ENCODE measurements around the gene PPP1R11.
"Not testable (repeated sequence)": the region's sequence is repeated elsewhere in the genome, so short reads cannot be mapped to it uniquely, and the experiment has no call there.

Gene PPP1R11, protein sequence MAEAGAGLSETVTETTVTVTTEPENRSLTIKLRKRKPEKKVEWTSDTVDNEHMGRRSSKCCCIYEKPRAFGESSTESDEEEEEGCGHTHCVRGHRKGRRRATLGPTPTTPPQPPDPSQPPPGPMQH

DNA sequence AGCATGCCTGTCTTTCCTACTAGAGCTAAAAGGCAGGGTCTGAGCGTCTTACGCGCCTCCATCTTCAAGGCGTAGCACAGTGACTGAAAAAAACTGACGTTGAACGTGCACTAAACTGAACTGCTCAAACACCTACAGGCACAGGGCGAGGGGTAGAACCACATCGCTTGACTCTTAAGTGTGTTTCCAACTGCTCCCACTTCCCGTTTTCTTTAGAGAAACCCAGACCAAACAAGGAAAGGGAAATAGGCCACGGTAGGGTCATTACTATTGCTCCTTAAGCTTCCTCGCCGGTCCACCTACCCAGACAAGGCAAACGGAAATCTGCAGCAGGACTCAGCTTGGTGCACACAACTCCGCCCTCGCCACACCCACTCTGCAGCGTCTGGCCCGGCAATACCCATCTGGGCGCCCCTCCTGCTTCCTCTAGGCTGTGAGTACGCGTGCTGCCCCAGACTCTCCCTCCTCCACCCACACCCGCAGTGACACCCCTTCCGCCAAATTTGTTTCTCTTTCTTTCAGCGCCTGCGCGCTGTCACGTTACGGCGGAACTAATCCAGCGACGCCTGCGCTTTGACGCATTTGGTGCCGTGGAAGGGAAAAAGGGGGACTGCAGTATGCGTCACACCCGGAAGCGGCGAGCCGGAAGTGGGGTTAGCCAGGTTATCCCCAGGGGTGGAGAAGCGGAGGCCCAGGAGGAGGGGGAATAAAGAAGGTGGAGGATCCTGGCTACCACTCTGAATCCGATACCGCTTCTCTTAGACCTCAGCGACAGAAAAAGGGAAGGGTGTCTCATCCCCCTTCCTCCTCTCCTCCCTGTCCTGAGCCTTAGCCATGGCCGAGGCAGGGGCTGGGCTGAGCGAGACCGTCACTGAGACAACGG, at the start of gene PPP1R11:
TSS of gene PPP1R11 (plus strand) at position 622 of the 883 bp plus-strand sequence. CDS start at position 835, 213 bp downstream.
- DNase-seq (ENCODE audit: low spot score) = peak; percentile 99

DNA sequence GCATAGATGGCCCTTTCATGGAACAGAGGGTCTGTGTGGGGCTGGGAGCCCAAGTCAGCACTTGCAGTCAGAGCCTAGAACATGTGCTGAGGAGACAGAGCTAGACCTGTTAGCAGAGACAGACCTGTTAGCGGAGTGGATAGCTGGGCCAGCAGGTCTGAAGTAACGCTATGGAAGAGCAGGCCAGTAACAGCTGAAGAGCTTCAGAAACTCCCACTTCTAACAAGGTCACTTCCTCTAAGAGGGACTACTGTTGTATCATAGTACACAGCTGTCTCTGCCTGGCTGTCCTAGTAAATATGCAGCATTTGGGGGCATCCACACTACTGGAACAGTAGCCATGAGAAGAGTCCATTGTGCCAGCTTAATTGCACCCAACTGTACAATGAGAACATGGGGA, 47.2 kb upstream of the PPP1R11 start:
- DNase-seq (ENCODE audit: low spot score) = no peak

DNA sequence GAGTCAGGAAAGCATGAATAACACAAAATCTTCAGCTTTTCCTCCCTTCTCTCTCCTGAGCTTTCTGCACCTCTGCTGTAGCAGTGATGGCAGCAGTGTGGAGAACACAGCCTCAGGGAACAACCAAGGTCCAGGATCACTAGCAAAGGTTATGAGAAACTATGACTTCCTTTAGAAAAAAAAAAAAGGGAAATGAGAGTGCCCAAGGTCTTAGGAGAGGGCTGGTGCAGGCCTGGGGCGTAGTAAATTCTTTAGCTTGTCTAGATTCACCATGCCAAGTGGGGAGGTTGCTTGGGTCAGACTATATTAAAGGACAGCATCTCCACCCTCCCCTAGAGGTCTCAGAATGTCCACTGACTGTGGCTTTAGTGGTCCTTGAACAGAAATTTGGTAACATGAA, 46.4 kb upstream of the PPP1R11 start:
- no peak for DNase-seq (ENCODE audit: low spot score)

DNA sequence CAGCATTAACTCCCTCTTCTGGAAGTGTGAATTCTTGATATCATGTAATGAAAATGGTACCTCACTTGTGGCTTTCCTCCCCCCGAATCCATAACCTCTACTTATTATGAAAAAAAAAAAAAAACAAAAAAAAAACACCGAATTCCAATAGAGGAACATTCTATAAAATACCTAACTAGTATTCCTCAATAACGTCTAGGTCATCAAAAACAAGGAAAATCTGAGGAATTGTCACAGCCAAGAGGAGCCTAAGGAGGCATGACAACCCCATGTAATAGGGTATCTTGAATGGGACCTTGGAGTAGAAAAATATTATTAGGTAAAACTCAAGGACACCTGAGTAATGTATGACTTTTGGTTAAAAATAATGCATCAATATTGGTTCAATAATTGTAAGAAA, 44.8 kb upstream of the PPP1R11 start:
- no peak for DNase-seq (ENCODE audit: low spot score)

DNA sequence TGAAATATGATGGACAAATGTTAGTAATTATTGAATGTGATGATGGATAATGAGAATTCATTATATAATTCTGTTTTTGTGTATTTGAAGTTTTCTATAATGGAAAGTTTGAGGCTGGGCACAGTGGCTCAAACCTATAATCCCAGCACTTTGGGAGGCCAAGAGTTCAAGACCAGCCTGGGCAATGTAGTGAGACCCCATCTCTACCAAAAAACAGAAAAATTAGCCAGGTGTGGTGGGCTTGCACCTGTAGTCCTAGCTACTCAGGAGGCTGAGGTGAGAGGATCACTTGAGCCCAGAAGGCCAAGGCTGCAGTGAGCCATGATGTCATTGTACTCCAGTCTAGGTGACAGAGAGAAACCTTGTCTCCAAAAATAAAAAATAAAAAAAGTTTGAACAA, 44.3 kb upstream of the PPP1R11 start:
- not testable (repeated sequence) for DNase-seq (ENCODE audit: low spot score)

DNA sequence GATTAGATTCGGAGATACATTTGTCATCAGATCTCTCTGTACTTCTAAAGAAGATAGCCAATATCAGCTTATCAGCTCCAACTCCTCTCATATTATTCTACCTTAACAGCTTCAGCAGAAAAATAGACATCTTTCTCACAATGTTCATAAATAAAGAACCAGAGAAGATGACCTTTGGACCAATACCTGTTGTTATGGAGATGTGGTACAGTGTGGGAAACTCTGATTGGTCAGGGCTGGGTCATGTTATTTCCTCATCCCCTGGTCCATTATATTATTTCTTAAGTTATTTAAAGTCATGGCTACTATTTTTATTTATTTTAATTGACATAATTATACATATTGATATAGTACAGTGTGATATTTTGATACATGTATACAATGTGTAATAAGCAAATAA, 41.8 kb upstream of the PPP1R11 start:
- no peak for DNase-seq (ENCODE audit: low spot score)

DNA sequence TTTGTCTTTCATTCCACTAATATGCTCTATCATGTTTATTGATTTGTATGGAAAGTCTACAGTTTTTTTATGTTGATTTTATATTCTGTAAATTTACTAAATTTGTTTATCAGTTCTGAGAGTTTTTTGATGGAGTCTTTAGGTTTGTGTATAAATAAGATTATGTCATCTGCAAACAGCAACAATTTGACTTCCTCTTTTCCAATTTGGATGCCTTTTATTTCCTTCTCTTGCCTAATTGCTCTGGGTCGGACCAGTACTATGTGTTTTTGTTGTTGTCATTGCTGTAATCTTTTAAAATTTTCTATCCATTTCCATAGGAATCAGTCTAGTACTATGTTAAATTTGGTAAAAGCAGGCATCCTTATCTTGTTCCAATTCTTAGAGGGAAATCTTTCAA, 37.4 kb upstream of the PPP1R11 start:
- no peak for DNase-seq (ENCODE audit: low spot score)

GRCh38 chr6:30031381-30031780, 35.6 kb upstream of the PPP1R11 start:
- no peak for DNase-seq (ENCODE audit: low spot score)

DNA sequence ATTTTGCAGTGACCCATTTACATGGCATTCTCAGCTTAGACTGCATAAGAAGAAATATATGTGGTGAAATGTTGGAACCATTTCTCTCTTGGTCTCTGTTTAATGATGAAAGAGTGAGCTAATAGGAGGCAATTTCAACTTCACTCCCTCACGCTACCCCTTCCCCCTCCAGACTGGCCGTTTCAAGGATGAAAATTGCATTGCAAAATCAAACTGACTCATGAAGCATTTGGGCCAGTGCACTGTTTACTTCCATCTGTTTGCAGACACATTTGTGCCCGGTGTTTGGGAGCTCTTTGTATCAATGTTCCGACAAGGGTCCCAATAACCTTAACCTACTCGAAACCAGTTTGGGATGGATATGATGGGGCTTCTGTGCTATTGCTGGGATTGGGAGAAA, 33.6 kb upstream of the PPP1R11 start:
- DNase-seq (ENCODE audit: low spot score) = not testable (repeated sequence)

DNA sequence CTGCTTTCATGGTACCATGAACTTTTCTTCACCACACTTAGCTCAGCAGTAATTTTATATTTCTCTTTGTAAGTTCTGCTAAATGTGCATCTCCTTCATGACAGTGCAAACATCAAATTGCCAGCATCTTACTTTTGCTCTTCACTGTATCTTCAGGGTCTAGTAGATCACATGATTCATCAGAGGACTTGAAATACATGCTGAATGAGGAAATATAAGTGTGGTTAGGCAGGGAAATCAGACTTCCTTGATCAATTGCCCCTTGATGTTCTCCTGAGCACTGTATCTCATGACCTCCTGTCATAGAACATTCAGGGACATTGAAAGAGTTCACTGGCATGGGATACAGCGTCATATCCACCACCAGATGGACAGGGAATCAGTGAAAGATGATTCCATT, 31.2 kb upstream of the PPP1R11 start:
- no peak for DNase-seq (ENCODE audit: low spot score)

DNA sequence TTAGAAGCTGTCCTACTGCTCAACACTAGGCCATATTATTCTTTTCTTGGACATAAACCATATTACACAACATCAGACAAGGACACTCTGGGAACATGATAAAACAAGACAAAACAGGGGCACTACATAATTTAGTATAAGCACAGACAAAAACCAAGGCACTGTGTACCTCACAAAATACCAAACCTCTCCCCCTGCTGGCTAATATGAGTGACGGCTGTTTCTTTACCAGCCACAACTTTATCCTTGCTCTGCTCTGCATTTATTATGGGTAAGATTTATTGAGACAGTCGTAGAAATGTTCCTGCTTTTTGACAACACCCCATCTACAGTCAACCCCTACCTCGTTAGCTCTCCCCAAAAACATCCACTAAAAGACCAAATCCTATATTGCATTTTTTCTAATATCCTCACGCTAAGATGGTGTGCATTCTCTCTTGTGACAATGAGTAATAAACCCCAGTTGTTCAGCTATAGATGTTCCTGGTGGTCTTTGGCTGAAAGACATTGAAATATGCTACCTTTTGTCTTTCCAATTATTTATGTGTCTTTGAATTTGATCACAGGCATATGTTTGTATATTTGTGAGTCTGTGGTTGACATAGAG, 29.7 kb upstream of the PPP1R11 start:
- DNase-seq (ENCODE audit: low spot score) = peak; percentile 34

DNA sequence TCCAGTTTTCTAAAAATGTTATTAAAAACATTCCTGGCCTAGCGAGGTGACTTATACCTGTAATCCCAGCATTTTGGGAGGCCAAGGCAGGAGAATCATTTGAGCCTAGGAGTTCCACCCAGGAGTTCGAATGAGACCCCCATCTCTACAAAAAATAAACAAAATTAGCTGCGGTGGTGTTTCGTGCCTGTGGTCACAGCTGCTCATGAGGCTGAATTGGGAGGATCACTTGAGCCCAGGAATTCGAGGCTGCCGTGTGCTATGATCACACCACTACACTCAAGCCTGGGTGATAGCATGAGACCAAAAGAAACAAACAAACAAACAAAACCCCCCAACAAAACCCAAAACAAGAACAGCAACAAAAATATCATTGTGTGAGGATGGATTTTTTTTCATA, 25.8 kb upstream of the PPP1R11 start:
- DNase-seq (ENCODE audit: low spot score) = no peak

- no peak for DNase-seq (ENCODE audit: low spot score)
These were observed 25.2 kb upstream of the PPP1R11 start for GRCh38 chr6:30041821-30042220.

DNA sequence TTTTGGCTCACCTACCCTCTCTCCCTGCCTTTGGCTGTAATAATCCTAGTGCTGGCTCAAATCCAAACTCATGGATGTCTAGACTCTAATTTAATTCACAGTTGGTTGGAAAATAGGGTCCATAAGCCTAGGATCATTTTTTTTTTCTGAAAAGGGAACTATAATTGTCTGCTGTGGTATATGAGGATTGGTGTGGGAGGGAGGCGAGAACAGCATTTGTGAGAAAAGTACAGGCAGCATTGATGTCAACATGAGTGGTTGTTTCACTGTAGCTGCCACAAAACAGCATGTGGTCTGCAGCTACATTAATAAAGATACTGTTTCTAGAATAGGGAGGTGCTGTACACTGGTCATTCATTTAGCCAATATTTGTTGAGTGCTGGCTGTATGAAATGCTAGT, 24.5 kb upstream of the PPP1R11 start:
- DNase-seq (ENCODE audit: low spot score) = no peak

GRCh38 chr6:30042914-30043313, 24.1 kb upstream of the PPP1R11 start:
- no peak for DNase-seq (ENCODE audit: low spot score)

GRCh38 chr6:30043744-30044143, 23.3 kb upstream of the PPP1R11 start:
- DNase-seq (ENCODE audit: low spot score) = no peak

DNA sequence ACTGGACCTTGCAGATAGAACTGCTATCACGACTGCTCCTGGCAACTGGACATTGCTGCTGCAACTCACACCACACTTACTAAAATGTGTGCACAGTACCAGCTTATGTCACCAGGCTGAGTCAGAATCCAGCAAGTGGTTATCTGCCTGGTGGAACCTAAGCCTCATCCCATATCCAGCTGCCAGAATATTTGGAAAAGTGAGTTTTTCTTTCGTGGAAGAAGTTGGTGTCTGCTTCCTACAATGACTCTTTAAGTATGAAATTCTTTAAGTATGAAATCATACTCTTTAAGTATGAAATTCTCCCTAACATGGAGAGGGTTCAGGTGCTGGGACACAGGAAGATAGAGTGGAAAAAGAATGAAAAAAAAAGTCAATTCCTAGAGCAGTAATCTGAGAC, 22.4 kb upstream of the PPP1R11 start:
- DNase-seq (ENCODE audit: low spot score) = no peak

DNA sequence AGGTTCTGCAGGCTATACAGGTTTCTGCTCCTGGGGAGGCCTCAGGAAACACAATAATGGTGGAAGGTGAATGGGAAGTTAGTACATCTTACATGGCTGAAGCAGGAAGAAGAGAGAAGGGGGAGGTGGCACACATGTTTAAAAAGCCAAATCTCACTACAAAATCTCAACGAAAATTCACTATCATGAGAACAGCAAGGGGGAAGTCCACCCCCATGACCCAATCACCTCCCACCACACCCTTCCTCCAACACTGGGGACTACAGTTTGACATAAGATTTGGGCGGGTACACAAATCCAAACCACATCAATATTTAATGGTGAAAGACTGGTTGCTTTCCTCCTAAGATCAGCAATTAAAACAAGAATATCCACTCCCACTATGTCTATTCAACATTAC, 19.8 kb upstream of the PPP1R11 start:
- no peak for DNase-seq (ENCODE audit: low spot score)

- no peak for DNase-seq (ENCODE audit: low spot score)
These were observed 13.3 kb upstream of the PPP1R11 start for GRCh38 chr6:30053682-30054081.

DNA sequence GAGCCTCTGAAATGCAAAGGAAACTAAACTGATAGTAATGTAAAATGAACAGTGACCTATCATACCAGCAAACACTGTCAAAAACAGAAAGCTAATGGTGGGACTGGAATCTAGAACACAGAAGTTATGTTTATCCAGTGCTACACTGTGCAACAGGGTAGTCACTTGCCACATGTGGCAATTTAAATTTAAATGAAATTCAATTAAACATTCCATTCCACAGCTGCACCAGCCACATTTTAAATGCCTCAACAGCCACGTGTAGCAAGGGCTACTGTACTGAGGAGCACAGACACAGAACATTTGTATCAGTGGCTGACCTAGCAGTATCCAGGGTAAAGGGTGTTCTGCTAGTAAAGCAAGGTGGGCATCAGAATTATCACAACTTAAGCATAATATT, 11.5 kb upstream of the PPP1R11 start:
- no peak for DNase-seq (ENCODE audit: low spot score)

DNA sequence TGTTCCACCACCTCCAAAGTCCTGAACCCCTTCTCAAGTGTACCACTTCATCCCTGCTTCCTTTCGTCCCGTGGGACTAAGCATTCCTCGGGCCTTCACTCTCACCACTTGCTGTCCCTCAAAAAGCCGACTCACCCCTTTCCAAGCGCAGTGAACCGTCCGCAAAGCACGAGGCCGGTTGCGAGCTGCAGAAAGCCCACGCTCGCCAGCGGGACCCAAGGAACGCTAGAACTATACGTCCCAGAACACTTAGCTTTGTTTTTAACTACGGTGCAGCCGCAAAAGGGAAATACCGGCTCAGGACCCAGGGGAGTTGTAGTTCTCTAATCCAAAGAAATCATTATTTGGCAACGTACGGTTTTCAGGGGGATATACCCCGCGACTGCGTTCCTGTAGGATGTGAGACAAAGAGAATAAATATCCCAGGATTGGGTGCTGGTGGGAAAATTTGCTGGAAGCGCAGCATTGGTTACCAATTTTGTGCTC, 6.3 kb upstream of the PPP1R11 start:
- DNase-seq (ENCODE audit: low spot score) = no peak

DNA sequence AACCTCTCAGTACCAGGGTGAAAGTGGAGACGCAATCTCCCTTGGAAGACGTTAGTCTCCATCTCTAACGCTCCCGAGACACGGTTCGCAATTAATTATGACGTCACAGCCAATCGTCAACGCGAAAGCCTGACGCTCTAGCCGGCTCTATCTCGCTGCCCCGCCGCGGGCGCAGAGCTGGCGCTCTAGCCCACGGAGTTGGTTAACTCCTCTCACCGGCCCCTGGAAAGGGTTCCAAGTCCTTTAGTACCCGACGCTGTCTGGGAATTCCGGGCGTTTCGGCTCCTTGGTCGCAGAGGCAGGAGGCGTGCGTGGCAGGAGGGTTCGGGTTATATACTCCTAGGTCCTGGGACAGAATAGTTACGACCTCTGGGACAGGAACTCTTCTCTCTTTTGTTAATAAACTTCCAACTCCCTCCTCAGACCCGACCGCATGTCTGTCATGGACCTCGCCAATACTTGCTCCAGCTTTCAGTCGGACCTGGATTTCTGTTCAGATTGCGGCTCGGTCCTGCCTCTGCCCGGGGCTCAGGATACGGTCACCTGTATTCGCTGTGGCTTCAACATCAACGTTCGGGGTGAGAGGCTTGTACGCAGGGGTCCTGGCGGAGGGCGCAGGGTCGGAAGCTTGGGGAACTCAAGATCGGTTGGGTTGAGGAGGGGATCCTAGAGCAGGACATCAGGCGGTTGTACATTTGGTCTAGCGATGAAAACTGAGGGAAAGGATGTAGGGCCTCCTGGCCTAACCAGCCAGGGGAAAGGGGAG, 5.7 kb upstream of the PPP1R11 start, which contains the start of gene POLR1H:
TSS of gene POLR1H (plus strand) at position 174 of the 766 bp plus-strand sequence. CDS start at position 434, 260 bp downstream.
- peak; percentile 97 for DNase-seq (ENCODE audit: low spot score)
